ENCODE measurements around the gene PDSS1. TPM values are rescaled to one million over a fixed set of nuclear protein-coding genes. Genes with fewer than 3 reads are reported as not detected.
A peak's percentile ranks its signal among the peaks of the same experiment; 100 is the strongest.
"Not testable (repeated sequence)": the region's sequence is repeated elsewhere in the genome, so short reads cannot be mapped to it uniquely, and the experiment has no call there.

The PDSS1 gene
- total RNA-seq, 1 experiment from 2014 or later, result 15.4 TPM

DNA sequence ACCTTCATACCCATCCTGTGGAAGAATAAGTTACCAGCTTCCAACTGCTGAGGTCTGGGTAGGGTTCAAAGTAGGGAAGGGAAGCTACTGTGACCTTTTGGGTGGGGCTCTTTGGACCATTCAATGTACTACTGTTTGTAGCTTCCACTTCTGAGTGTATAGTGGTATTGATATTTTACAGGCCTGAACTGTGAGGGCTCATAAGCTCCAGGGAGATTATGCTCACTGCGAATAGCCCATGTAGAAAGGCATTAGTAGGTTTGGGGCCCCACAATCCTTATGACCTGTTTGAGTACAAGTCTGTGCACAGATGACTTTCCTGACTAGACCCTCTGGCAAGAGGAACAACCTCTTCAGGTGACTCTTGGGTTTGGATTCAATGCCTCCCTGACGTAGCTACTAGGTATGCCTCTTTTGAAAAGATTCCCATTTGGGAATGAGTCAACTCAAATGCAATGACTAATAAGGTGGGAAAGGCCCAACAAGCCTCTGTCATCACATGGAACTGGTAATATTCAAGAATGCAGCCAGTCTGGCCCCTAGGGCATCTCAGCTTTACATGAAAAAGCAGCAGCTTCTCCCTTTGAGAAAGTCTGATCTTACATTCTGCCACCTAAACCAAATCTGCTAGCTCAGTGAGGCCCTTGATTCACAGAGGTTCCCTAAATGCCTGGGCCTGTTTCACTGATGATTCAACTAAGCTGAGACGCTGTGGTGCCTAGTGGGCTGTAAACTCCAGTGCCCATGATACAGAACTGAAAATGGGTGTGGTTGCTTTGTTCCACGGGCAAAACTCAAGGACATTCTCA is 83.5 kb downstream of the PDSS1 start:
- no peaks in the 10 kb centered on the region for H3K27me3 Mint-ChIP-seq (ENCODE audit: unreplicated experiment)
- DNase-seq, result peak; percentile 50
- no peak for TF ChIP-seq CTCF (IDR thresholded peaks at IDR 0.05; ENCODE audit: unreplicated experiment)
- H3K4me1 Mint-ChIP-seq (ENCODE audit: low read depth, unreplicated experiment), result peaks cover 39% of the 10 kb centered on the region
- H3K4me3 Mint-ChIP-seq (ENCODE audit: low read depth, unreplicated experiment), result peak overlapping the region; percentile 19
- peak overlapping the region; percentile 75 for H3K27ac Mint-ChIP-seq (ENCODE audit: unreplicated experiment)
- intact Hi-C loops (cut with micrococcal nuclease; ENCODE audit: unreplicated experiment), result no loop called here
- H3K9me3 Mint-ChIP-seq (ENCODE audit: low read depth, unreplicated experiment), result no peaks in the 10 kb centered on the region
- CTCF ChIA-PET, result interaction anchor here (0.5 to 1.5 kb wide), 8 partner anchors 15 to 99 kb away, joined by 3 read pairs; partner anchors contain the start of gene ABI1
- BruUV-seq (replicated peaks), result no TSS peak
- H3K36me3 Mint-ChIP-seq (ENCODE audit: insufficient read depth, unreplicated experiment), result no peaks in the 10 kb centered on the region

GRCh38 chr10:26781797-26782196 is 84.3 kb downstream of the PDSS1 start:
- TF ChIP-seq CTCF (IDR thresholded peaks at IDR 0.05; ENCODE audit: unreplicated experiment), result no peak
- intact Hi-C loops (cut with micrococcal nuclease; ENCODE audit: unreplicated experiment), result no loop called here
- H3K27ac Mint-ChIP-seq (ENCODE audit: unreplicated experiment), result peak overlapping the region; percentile 75
- peaks cover 44% of the 10 kb centered on the region for H3K4me1 Mint-ChIP-seq (ENCODE audit: low read depth, unreplicated experiment)
- no peaks in the 10 kb centered on the region for H3K27me3 Mint-ChIP-seq (ENCODE audit: unreplicated experiment)
- no peak for DNase-seq
- CTCF ChIA-PET, result interaction anchor here (0.6 to 0.7 kb wide), 2 partner anchors 289 to 1819 kb away, joined by 3 to 7 read pairs; no protein-coding TSS in a partner anchor
- no peaks in the 10 kb centered on the region for H3K36me3 Mint-ChIP-seq (ENCODE audit: insufficient read depth, unreplicated experiment)
- H3K4me3 Mint-ChIP-seq (ENCODE audit: low read depth, unreplicated experiment), result peak overlapping the region; percentile 19
- no TSS peak for BruUV-seq (replicated peaks)
- no peaks in the 10 kb centered on the region for H3K9me3 Mint-ChIP-seq (ENCODE audit: low read depth, unreplicated experiment)

GRCh38 chr10:26787362-26787761 is 89.9 kb downstream of the PDSS1 start:
- TF ChIP-seq CTCF (IDR thresholded peaks at IDR 0.05; ENCODE audit: unreplicated experiment), result no peak
- Mint-ChIP-seq H3K27ac (ENCODE audit: unreplicated experiment) (peak overlapping the region; percentile 6), H3K4me3 (ENCODE audit: low read depth, unreplicated experiment) (no peak overlapping the region), H3K4me1 (ENCODE audit: low read depth, unreplicated experiment) (peaks cover 40% of the 10 kb centered on the region), H3K9me3 (ENCODE audit: low read depth, unreplicated experiment) (peaks cover 2% of the 10 kb centered on the region), H3K36me3 (ENCODE audit: insufficient read depth, unreplicated experiment) (no peaks in the 10 kb centered on the region), H3K27me3 (ENCODE audit: unreplicated experiment) (no peaks in the 10 kb centered on the region)
- intact Hi-C loops (cut with micrococcal nuclease; ENCODE audit: unreplicated experiment), result no loop called here
- CTCF ChIA-PET, result no interaction called here
- DNase-seq, result no peak
- BruUV-seq (replicated peaks), result no TSS peak

GRCh38 chr10:26789779-26790178 is 92.3 kb downstream of the PDSS1 start:
- H3K9me3 Mint-ChIP-seq (ENCODE audit: low read depth, unreplicated experiment); DNase-seq; BruUV-seq (replicated peaks); H3K36me3 Mint-ChIP-seq (ENCODE audit: insufficient read depth, unreplicated experiment); H3K27ac Mint-ChIP-seq (ENCODE audit: unreplicated experiment); H3K4me3 Mint-ChIP-seq (ENCODE audit: low read depth, unreplicated experiment); H3K27me3 Mint-ChIP-seq (ENCODE audit: unreplicated experiment); intact Hi-C loops (cut with micrococcal nuclease; ENCODE audit: unreplicated experiment); CTCF ChIA-PET: not testable (repeated sequence)
- peaks cover 16% of the 10 kb centered on the region for H3K4me1 Mint-ChIP-seq (ENCODE audit: low read depth, unreplicated experiment)

Data from Calu3 (cell line).